WI38 (cell line): ENCODE measurements around the gene ADGRF4.

ENCODE experiments used
- H3K4me3 ChIP-seq: 2 replicates; pipeline ENCODE4 v1.5.1; 2011; ENCODE audit warnings: low read depth, mild to moderate bottlenecking, control low read depth, low read length
- CTCF ChIP-seq: IDR thresholded peaks from 2 replicates; pipeline ENCODE4 v1.5.1; 2012; ENCODE audit warnings: low read depth, mild to moderate bottlenecking, control low read depth, low read length

The ADGRF4 gene

GRCh38 chr6:47721189-47721588 is 22.8 kb downstream of the ADGRF4 start:
- H3K4me3 ChIP-seq: no peak overlapping the region
- TF ChIP-seq CTCF: no peak

GRCh38 chr6:47722194-47722593 is 23.8 kb downstream of the ADGRF4 start:
- no peak for TF ChIP-seq CTCF
- H3K4me3 ChIP-seq: no peak overlapping the region

DNA sequence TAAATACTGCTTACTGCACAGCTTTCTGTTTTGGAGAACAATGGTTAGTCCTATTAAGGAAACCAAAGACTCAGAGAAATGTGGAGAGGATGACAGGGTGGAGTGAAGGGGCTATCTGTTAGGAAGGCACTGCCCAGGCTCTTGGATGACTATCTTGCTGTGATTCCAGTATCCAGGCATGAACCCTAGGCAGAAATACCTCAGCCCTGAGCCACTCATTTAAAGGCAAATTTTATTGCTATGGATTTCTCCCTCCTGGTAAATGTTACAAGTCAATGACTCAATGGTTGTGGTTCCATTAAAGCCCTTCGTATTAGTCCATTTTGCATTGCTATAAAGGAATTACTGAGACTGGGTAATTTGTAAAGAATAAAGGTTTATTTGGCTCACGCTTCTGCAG is 25.9 kb downstream of the ADGRF4 start:
- H3K4me3 ChIP-seq: no peak overlapping the region
- TF ChIP-seq CTCF: no peak

DNA sequence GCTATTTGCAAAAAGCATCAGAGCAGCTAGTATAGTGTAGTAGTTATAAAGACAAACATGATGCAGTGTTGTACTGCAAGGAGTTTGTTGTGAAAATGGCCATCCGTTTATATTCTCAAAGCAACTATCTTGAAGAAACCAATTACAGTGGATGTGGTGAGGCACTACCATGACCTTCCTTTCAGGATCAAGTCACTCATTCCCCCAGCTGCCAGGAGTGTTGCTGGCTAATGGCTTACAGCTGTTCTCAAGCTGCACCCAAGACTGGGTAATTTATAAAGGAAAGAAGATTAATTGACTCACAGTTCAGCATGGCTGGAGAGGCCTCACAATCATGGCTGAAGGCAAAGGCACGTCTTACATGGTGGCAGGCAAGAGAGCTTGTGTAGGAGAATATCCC is 29.0 kb downstream of the ADGRF4 start:
- H3K4me3 ChIP-seq: no peak overlapping the region
- no peak for TF ChIP-seq CTCF

DNA sequence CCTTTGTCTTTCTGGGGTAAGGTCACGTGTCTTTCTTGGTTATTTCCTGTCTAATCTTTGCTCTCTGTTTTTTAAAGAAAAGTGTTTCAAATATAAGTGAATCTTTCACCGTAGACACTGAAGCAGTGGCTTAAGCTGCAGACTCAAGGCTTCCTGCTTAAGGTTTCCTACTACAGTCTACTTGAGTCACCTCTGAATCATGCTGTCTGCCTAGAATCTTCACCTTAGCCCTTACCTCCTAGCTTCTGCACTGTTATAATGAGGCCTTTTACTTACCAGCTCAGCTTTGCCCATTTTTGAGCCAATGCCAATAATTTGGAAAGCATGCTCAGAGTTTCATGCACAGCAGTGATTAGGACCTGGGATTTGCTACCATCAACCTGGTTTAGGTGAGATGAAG is 30.6 kb downstream of the ADGRF4 start:
- TF ChIP-seq CTCF: no peak
- H3K4me3 ChIP-seq: no peak overlapping the region

- no peak for TF ChIP-seq CTCF
Measured at GRCh38 chr6:47729457-47729856, 31.1 kb downstream of the ADGRF4 start.

DNA sequence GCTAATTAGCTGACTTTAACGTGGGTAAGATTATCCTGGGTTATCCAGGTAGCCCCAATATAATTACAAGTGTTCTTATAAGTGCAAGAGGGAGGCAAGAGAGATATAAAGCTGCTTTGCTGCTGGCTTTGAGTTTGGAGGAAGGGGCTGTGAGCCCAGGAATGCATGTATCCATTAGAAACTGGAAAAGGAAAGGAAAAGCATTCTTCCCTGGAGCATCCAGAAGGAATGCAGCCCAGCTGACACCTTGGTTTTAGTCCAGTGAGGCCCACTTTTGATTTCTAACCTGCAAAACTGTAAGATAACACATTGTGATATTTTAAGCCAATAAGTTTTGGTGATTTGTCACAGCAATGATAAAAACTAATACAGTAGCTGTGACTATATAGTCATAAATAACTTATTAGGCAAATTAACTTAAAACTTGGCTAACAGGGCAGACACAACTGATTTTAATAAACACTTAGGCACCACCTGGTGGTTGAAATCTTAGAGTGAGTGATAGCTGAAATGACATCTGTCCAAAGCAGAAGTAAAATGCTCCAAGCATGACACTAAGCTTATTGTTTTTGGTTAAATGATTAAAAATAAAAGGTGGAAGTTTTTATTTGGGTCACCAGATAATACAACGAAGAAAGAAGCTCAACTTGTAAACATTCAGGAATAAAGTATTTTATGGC is 35.6 kb downstream of the ADGRF4 start:
- no peak overlapping the region for H3K4me3 ChIP-seq
- no peak for TF ChIP-seq CTCF

More at GRCh38 chr6:47729457-47729856, 31.1 kb downstream of the ADGRF4 start:
- H3K4me3 ChIP-seq: no peak overlapping the region
